Neural cell (in vitro differentiated cells): ENCODE results near the gene SMARCB1. TPM values are rescaled to one million over a fixed set of nuclear protein-coding genes. Genes with fewer than 3 reads are reported as not detected.

Experiments used
- H2AFZ ChIP-seq: fragments of 200-600, 300-800 bp; sonication (generic), shearing (Covaris generic); 2 replicates; pipeline ENCODE4 v1.6.0; 2014; ENCODE audit warnings: low read depth, mild to moderate bottlenecking, antibody characterized with exemption, low read length, moderate library complexity
- H3F3A ChIP-seq: fragments of 200-600 bp; shearing (Covaris generic); 2 replicates; pipeline ENCODE4 v1.6.1; 2016; ENCODE audit warnings: mild to moderate bottlenecking, moderate library complexity, mixed read lengths, antibody characterized with exemption, low read length; ENCODE audit not compliant: insufficient read depth, poor library complexity, severe bottlenecking
- H3K27ac ChIP-seq: fragments of 200-600, 300-800 bp; sonication (generic), shearing (Covaris generic); 2 replicates; pipeline ENCODE4 v1.5.1; 2014; ENCODE audit warnings: mild to moderate bottlenecking, low read length, moderate library complexity
- H3K27me3 ChIP-seq: fragments of 300-800, 200-600 bp; sonication (generic), shearing (Covaris generic); 2 replicates; pipeline ENCODE4 v1.6.0; 2014; ENCODE audit warnings: mild to moderate bottlenecking, low read depth, low read length, moderate library complexity; ENCODE audit not compliant: insufficient read depth
- H3K36me3 ChIP-seq: fragments of 300-800, 200-600 bp; sonication (generic), shearing (Covaris generic); 2 replicates; pipeline ENCODE4 v1.5.1; 2014; ENCODE audit warnings: mild to moderate bottlenecking, antibody characterized with exemption, low read length, moderate library complexity; ENCODE audit not compliant: insufficient read depth
- H3K4me2 ChIP-seq: fragments of 300-800, 200-600 bp; sonication (generic), shearing (Covaris generic); 2 replicates; pipeline ENCODE4 v1.6.0; 2014; ENCODE audit warnings: mild to moderate bottlenecking, low read length
- H3K4me3 ChIP-seq: fragments of 300-800, 200-600 bp; sonication (generic), shearing (Covaris generic); 2 replicates; pipeline ENCODE4 v1.5.1; 2014; ENCODE audit warnings: mild to moderate bottlenecking, low read length, moderate library complexity
- H3K79me2 ChIP-seq: fragments of 200-600 bp; shearing (Covaris generic); replicated peaks from 2 replicates; pipeline ENCODE4 v1.6.0; 2014; ENCODE audit warnings: mild to moderate bottlenecking, low read length, moderate library complexity; ENCODE audit not compliant: insufficient read depth
- H3K9ac ChIP-seq: fragments of 300-800, 200-600 bp; sonication (generic), shearing (Covaris generic); 2 replicates; pipeline ENCODE4 v1.6.1; 2016; ENCODE audit warnings: mild to moderate bottlenecking, low read length, mixed read lengths
- H3K9me2 ChIP-seq: fragments of 200-600 bp; shearing (Covaris generic); 2 replicates; pipeline ENCODE4 v1.6.1; 2016; ENCODE audit warnings: mild to moderate bottlenecking, low read length, mixed read lengths; ENCODE audit not compliant: insufficient read depth
- H3K9me3 ChIP-seq: fragments of 200-600, 300-800 bp; sonication (generic), shearing (Covaris generic); 2 replicates; pipeline ENCODE4 v1.6.1; 2016; ENCODE audit warnings: mild to moderate bottlenecking, mixed run types, low read length, moderate library complexity, mixed read lengths
- H4K20me1 ChIP-seq: fragments of 200-600 bp; shearing (Covaris generic); 2 replicates; pipeline ENCODE4 v1.6.1; 2016; ENCODE audit warnings: mild to moderate bottlenecking, mixed run types; ENCODE audit not compliant: insufficient read depth
- CTCF ChIP-seq: fragments of 450-650 bp; IDR thresholded peaks from 2 replicates; pipeline ENCODE4 v1.5.1; 2014; ENCODE audit warnings: antibody characterized with exemption, mild to moderate bottlenecking, moderate library complexity; ENCODE audit not compliant: poor library complexity, severe bottlenecking
- EP300 ChIP-seq: fragments of 450-650 bp; conservative IDR thresholded peaks from 2 replicates; pipeline ENCODE4 v1.6.1; 2014; ENCODE audit warnings: antibody characterized with exemption, mild to moderate bottlenecking, moderate library complexity; ENCODE audit not compliant: poor library complexity, severe bottlenecking
- EZH2 ChIP-seq: fragments of 200-600, 300-800 bp; shearing (Covaris generic), sonication (generic); IDR thresholded peaks from 2 replicates; pipeline ENCODE4 v1.6.1; 2014; ENCODE audit warnings: antibody characterized with exemption, low read length, borderline replicate concordance, mild to moderate bottlenecking; ENCODE audit not compliant: insufficient read depth, poor library complexity, severe bottlenecking
- MXI1 ChIP-seq: fragments of 450-650 bp; conservative IDR thresholded peaks from 2 replicates; pipeline ENCODE4 v1.6.1; 2014; ENCODE audit warnings: antibody characterized with exemption, mild to moderate bottlenecking; ENCODE audit not compliant: poor library complexity, severe bottlenecking
- POLR2AphosphoS5 ChIP-seq: IDR thresholded peaks from 2 replicates; pipeline ENCODE4 v1.6.1; 2012
- RAD21 ChIP-seq: fragments of 450-650 bp; conservative IDR thresholded peaks from 2 replicates; pipeline ENCODE4 v1.6.1; 2014; ENCODE audit warnings: antibody characterized with exemption, mild to moderate bottlenecking, moderate library complexity
- SMC3 ChIP-seq: fragments of 450-650 bp; conservative IDR thresholded peaks from 2 replicates; pipeline ENCODE4 v1.6.1; 2014; ENCODE audit warnings: antibody characterized with exemption, mild to moderate bottlenecking, moderate library complexity; ENCODE audit not compliant: poor library complexity
- TAF1 ChIP-seq: IDR thresholded peaks from 2 replicates; pipeline ENCODE4 v1.6.1; 2012; ENCODE audit warnings: low read depth
- polyA plus RNA-seq: library from polyadenylated mRNA; depleted of rRNA; stranded (reverse); fragments of >200 nt; gene quantifications from 2 replicates; pipeline ENCODE4 v1.2.3, GENCODE V29; 2014
- TF ChIP-seq, protein P1 (sequence below): IDR thresholded peaks from 2 replicates; pipeline ENCODE4 v1.6.1; 2012; ENCODE audit warnings: borderline replicate concordance

SMARCB1 gene
- polyA plus RNA-seq, 1 donor from 2014 or later, result 97.5 TPM

DNA sequence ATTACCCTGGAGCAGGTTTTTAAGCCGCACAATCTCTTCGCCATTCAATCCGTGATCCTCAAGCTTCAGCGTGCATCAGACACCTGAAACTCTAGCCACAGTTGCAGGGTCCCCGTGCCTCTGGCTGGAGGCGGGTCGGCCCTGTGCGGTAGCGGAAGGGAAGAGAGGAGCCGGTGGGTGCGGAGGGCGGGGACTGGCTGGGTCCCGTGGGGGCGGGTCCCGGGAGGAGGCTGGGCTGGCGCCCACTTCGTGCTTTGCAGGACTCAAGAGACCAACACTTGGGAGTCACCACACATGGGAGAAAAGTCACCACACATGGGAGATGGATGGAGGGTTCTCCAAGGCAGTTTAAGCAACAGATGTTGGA lies 23.2 kb upstream of the SMARCB1 start:
- Histone ChIP-seq H3F3A (no peaks in the 10 kb centered on the region), H3K27me3 (no peaks in the 10 kb centered on the region), H3K9ac (no peak overlapping the region), H3K9me2 (no peaks in the 10 kb centered on the region), H3K27ac (no peak overlapping the region), H3K9me3 (no peaks in the 10 kb centered on the region), H3K79me2 (no peaks in the 10 kb centered on the region), H2AFZ (no peak overlapping the region), H3K36me3 (no peaks in the 10 kb centered on the region), H3K4me2 (no peak overlapping the region), H3K4me3 (no peak overlapping the region), H4K20me1 (no peaks in the 10 kb centered on the region)
- TF ChIP-seq MXI1, result no peak
- no peak for TF ChIP-seq SMC3
- TF ChIP-seq EP300, result no peak

- Histone ChIP-seq H2AFZ (no peak overlapping the region), H4K20me1 (no peaks in the 10 kb centered on the region), H3K4me2 (no peak overlapping the region), H3K79me2 (no peaks in the 10 kb centered on the region), H3K4me3 (no peak overlapping the region), H3K27me3 (no peaks in the 10 kb centered on the region), H3K27ac (no peak overlapping the region), H3K9ac (no peak overlapping the region), H3K9me3 (no peaks in the 10 kb centered on the region), H3K9me2 (no peaks in the 10 kb centered on the region), H3K36me3 (no peaks in the 10 kb centered on the region), H3F3A (no peaks in the 10 kb centered on the region)
- TF ChIP-seq SMC3 (no peak), TAF1 (no peak), POLR2AphosphoS5 (no peak), EP300 (no peak), CTCF (no peak), EZH2 (no peak), RAD21 (no peak), MXI1 (no peak)
- TF ChIP-seq, protein P1, sequence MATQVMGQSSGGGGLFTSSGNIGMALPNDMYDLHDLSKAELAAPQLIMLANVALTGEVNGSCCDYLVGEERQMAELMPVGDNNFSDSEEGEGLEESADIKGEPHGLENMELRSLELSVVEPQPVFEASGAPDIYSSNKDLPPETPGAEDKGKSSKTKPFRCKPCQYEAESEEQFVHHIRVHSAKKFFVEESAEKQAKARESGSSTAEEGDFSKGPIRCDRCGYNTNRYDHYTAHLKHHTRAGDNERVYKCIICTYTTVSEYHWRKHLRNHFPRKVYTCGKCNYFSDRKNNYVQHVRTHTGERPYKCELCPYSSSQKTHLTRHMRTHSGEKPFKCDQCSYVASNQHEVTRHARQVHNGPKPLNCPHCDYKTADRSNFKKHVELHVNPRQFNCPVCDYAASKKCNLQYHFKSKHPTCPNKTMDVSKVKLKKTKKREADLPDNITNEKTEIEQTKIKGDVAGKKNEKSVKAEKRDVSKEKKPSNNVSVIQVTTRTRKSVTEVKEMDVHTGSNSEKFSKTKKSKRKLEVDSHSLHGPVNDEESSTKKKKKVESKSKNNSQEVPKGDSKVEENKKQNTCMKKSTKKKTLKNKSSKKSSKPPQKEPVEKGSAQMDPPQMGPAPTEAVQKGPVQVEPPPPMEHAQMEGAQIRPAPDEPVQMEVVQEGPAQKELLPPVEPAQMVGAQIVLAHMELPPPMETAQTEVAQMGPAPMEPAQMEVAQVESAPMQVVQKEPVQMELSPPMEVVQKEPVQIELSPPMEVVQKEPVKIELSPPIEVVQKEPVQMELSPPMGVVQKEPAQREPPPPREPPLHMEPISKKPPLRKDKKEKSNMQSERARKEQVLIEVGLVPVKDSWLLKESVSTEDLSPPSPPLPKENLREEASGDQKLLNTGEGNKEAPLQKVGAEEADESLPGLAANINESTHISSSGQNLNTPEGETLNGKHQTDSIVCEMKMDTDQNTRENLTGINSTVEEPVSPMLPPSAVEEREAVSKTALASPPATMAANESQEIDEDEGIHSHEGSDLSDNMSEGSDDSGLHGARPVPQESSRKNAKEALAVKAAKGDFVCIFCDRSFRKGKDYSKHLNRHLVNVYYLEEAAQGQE, result no peak
These were observed 22.8 kb upstream of the SMARCB1 start for GRCh38 chr22:23763954-23764353.
